Peyer's patch (tissue), 4 donors: ENCODE results near the gene RICTOR.

ENCODE experiments used
- CTCF ChIP-seq, 6 experiments: fragments of 450-650 bp in 4 of 6; fragments of 200-600 bp in 2 of 6; sonication (generic) in 1 of 6; IDR thresholded peaks; one replicate each; pipeline ENCODE4 v1.5.1; 2017 to 2019; ENCODE audit warnings: antibody characterized with exemption in 6 of 6, mild to moderate bottlenecking in 3 of 6, moderate library complexity in 1 of 6
- POLR2A ChIP-seq, 2 donors: fragments of 450-650 bp; IDR thresholded peaks; one replicate each; pipeline ENCODE4 v1.5.1; 2017; ENCODE audit warnings: antibody characterized with exemption in 2 of 2, mild to moderate bottlenecking in 2 of 2, moderate library complexity in 2 of 2

GRCh38 chr5:38938973-38939372, 135.2 kb downstream of the RICTOR start:
- no peak for TF ChIP-seq POLR2A (IDR thresholded peaks at IDR 0.05)
- TF ChIP-seq CTCF (IDR thresholded peaks at IDR 0.05): no peak
